ENCODE results near the gene CUL7.
A peak's percentile ranks its signal among the peaks of the same experiment; 100 is the strongest.
"Not testable (repeated sequence)": the region's sequence is repeated elsewhere in the genome, so short reads cannot be mapped to it uniquely, and the experiment has no call there.

CUL7 gene

GRCh38 chr6:43053545-43054205, at the start of gene CUL7:
Gene CUL7, minus strand, starts transcription at chr6:43053851. Its CDS starts 1,063 bp downstream, at chr6:43052788.
- DNase-seq (ENCODE audit: low read depth): peak; percentile 79

GRCh38 chr6:43101497-43101896, 47.8 kb upstream of the CUL7 start:
- DNase-seq (ENCODE audit: low read depth): no peak

- DNase-seq (ENCODE audit: low read depth): no peak
Observed at GRCh38 chr6:43097502-43097901, 43.9 kb upstream of the CUL7 start.

- DNase-seq (ENCODE audit: low read depth): no peak
Observed at GRCh38 chr6:43097098-43097489, 43.4 kb upstream of the CUL7 start.

GRCh38 chr6:43096451-43097097, 42.9 kb upstream of the CUL7 start:
- DNase-seq (ENCODE audit: low read depth): no peak

GRCh38 chr6:43095939-43096338, 42.3 kb upstream of the CUL7 start:
- no peak for DNase-seq (ENCODE audit: low read depth)

- DNase-seq (ENCODE audit: low read depth): no peak
Observed at GRCh38 chr6:43093436-43094289, 40.0 kb upstream of the CUL7 start.

- no peak for DNase-seq (ENCODE audit: low read depth)
Observed at GRCh38 chr6:43092635-43093034, 39.0 kb upstream of the CUL7 start.

- DNase-seq (ENCODE audit: low read depth): no peak
Observed at GRCh38 chr6:43091436-43091991, 37.9 kb upstream of the CUL7 start.

GRCh38 chr6:43091020-43091419, 37.4 kb upstream of the CUL7 start:
- no peak for DNase-seq (ENCODE audit: low read depth)

- DNase-seq (ENCODE audit: low read depth): no peak
Observed at GRCh38 chr6:43090559-43090956, 36.9 kb upstream of the CUL7 start.

- no peak for DNase-seq (ENCODE audit: low read depth)
Observed at GRCh38 chr6:43089874-43090558, 36.4 kb upstream of the CUL7 start.

- no peak for DNase-seq (ENCODE audit: low read depth)
Observed at GRCh38 chr6:43089467-43089866, 35.8 kb upstream of the CUL7 start.

GRCh38 chr6:43088654-43089056, 35.0 kb upstream of the CUL7 start:
- no peak for DNase-seq (ENCODE audit: low read depth)

- DNase-seq (ENCODE audit: low read depth): no peak
Observed at GRCh38 chr6:43086022-43086658, 32.5 kb upstream of the CUL7 start.

GRCh38 chr6:43082806-43083655, 29.4 kb upstream of the CUL7 start:
- no peak for DNase-seq (ENCODE audit: low read depth)

- DNase-seq (ENCODE audit: low read depth): not testable (repeated sequence)
Observed at GRCh38 chr6:43081922-43082321, 28.3 kb upstream of the CUL7 start.

- DNase-seq (ENCODE audit: low read depth): no peak
Observed at GRCh38 chr6:43081043-43081442, 27.4 kb upstream of the CUL7 start.

- DNase-seq (ENCODE audit: low read depth): no peak
Observed at GRCh38 chr6:43078691-43079090, 25.0 kb upstream of the CUL7 start.

- DNase-seq (ENCODE audit: low read depth): no peak
Observed at GRCh38 chr6:43077981-43078511, 24.4 kb upstream of the CUL7 start.

Data from activated T-cell treated with anti-CD3 and anti-CD28 coated beads for 1 hour (primary cell).